ENCODE results near the gene FAM171A2.

GRCh38 chr17:44362459-44362948 is 1.1 kb downstream of the FAM171A2 start:
- TF ChIP-seq CTCF (IDR thresholded peaks at IDR 0.05): no peak
- no peak for TF ChIP-seq EP300 (IDR thresholded peaks at IDR 0.05)

All from tibial nerve (tissue), 4 donors.